NCI-H187 treated with DMSO at 0.1 percent for 48 hours (cell line): ENCODE results near the gene CDK5RAP2.

Source experiments
- DNase-seq: peaks from one replicate; lab custom pipeline; 2025; lab: John Stamatoyannopoulos, UW

CDK5RAP2 gene

GRCh38 chr9:120383999-120384924 is 195.7 kb downstream of the CDK5RAP2 start:
- no peak for DNase-seq

- DNase-seq = no peak
These were observed 196.4 kb downstream of the CDK5RAP2 start for GRCh38 chr9:120383611-120383998.

- no peak for DNase-seq
These were observed 197.5 kb downstream of the CDK5RAP2 start for GRCh38 chr9:120382453-120382852.

GRCh38 chr9:120381839-120382238 is 198.1 kb downstream of the CDK5RAP2 start:
- no peak for DNase-seq

GRCh38 chr9:120379611-120380010 is 200.4 kb downstream of the CDK5RAP2 start:
- no peak for DNase-seq

GRCh38 chr9:120378680-120379079 is 201.3 kb downstream of the CDK5RAP2 start:
- no peak for DNase-seq

- no peak for DNase-seq
These were observed 202.5 kb downstream of the CDK5RAP2 start for GRCh38 chr9:120377268-120378159.

GRCh38 chr9:120376101-120376500 is 203.9 kb downstream of the CDK5RAP2 start:
- no peak for DNase-seq

GRCh38 chr9:120375316-120375715 is 204.7 kb downstream of the CDK5RAP2 start:
- DNase-seq = no peak

- no peak for DNase-seq
These were observed 205.2 kb downstream of the CDK5RAP2 start for GRCh38 chr9:120374817-120375216.

- no peak for DNase-seq
These were observed 205.7 kb downstream of the CDK5RAP2 start for GRCh38 chr9:120374239-120374638.

GRCh38 chr9:120372040-120372439 is 207.9 kb downstream of the CDK5RAP2 start:
- DNase-seq = no peak

GRCh38 chr9:120369608-120370220 is 210.3 kb downstream of the CDK5RAP2 start:
- DNase-seq = no peak

- DNase-seq = no peak
These were observed 211.2 kb downstream of the CDK5RAP2 start for GRCh38 chr9:120368799-120369198.

- DNase-seq = no peak
These were observed 213.3 kb downstream of the CDK5RAP2 start for GRCh38 chr9:120366644-120367019.

- no peak for DNase-seq
These were observed 214.6 kb downstream of the CDK5RAP2 start for GRCh38 chr9:120365386-120365785.

GRCh38 chr9:120363697-120364096 is 216.3 kb downstream of the CDK5RAP2 start:
- DNase-seq = no peak

- DNase-seq = no peak
These were observed 217.5 kb downstream of the CDK5RAP2 start for GRCh38 chr9:120362446-120362845.

GRCh38 chr9:120361551-120361950 is 218.4 kb downstream of the CDK5RAP2 start:
- no peak for DNase-seq

GRCh38 chr9:120360510-120360909 is 219.5 kb downstream of the CDK5RAP2 start:
- no peak for DNase-seq

GRCh38 chr9:120360046-120360445 is 219.9 kb downstream of the CDK5RAP2 start:
- no peak for DNase-seq

- DNase-seq = no peak
These were observed 221.1 kb downstream of the CDK5RAP2 start for GRCh38 chr9:120358877-120359276.
